HG02885 (cell line): ENCODE measurements around the gene RNASE7.

ENCODE experiments used
- ATAC-seq: cut with Tn5 transposase; IDR thresholded peaks from one replicate; pipeline ENCODE4 v1.9.1; 2021; ENCODE audit warnings: mild to moderate bottlenecking; ENCODE audit not compliant: unreplicated experiment, poor library complexity

RNASE7 gene

DNA sequence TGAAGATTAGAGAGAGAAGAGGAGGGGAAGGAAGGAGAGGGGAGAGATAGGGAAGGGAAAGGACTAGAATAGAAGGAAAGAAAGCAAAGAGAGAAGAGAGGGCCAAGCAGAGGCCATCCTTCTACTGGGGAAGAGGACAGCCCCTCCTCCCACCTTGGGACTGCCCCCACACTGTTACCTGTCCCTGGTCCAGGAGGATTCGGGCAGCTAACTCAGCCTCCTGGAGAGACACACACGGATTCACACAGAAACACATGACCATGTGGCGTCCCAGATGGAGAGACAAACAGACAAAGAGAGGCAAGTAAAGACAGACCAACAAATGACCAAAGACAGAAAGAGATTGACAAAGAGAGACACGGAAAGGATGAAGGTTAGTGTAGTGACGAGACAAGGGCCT is 19.5 kb upstream of the RNASE7 start:
- ATAC-seq, result no peak

DNA sequence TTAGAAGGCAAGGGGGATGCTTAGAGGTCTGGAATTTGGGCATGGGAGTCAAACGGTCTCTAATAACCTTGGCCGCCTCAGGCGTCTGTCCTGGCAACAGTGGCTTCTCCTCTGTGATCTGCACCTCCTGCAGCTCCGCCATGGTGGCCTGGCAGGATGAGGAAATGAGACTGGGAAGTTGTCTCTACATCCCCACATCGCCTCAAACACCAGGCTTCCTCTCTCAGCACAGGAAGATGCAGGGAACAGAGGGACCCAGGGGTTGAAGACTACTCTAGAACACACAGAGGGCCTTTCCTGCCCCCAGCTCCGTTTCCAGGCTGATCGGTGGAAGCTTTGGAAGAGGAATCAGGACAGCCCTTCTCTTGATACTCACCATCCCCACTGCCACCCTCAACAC is 19.0 kb upstream of the RNASE7 start:
- no peak for ATAC-seq

- no peak for ATAC-seq
Measured at GRCh38 chr14:21023817-21024584, 18.2 kb upstream of the RNASE7 start.

- ATAC-seq, result no peak
Measured at GRCh38 chr14:21024585-21025370, 17.4 kb upstream of the RNASE7 start, which contains the start of gene NDRG2. NDRG2 (minus strand) TSS chr14:21025061; CDS start chr14:21023315, 1,746 bp downstream.

GRCh38 chr14:21025371-21026273 is 16.5 kb upstream of the RNASE7 start:
- ATAC-seq, result no peak

DNA sequence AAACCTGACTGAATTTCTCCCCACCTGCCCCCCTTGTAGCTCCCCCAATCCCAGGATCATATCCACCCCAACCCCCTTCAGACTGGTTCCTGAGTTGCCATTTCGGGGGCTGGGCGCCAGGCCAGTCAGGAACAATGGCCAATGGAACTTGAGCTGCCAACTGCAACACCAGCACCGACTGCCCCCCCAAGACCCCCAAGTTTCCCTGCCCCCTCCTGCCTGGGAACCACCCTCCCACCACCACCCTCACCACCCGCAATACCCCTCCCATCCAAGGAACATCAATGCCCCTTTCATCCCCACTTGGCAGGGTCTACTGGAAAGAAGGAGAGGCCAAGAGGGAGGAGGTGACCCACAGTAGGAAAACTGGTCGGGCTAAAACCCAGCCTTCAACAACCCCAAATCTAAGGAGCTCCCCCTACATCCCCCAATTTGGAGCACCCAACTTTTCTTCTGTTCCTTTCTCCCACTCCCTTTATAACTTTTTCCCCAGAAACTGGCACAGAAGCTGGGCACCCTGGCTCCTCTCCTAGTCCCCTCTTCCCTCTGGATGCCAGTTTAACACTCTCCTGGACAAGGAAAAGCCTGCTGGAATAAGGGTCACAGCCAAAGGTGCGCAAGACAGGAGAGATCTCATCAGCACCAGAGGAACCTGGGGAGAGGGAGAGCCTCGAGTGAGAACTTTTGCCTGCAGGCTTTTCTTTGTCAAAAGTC is 15.7 kb upstream of the RNASE7 start:
- no peak for ATAC-seq

DNA sequence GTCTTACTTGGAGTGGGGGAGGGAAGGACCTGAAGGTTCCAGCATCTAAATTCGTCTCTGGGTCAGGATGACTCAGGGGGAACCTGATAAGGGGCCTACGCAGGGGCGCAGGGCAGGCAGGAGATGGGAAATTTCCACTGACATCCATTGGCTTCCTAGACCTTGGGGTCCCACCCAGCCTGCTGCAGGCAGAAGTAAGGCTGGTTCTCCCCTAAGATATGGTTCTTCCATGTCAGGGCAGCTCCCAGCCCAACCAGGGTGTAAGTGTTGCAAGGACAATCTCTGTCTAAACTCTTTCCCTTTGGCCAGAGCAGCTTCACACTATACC is 15.2 kb upstream of the RNASE7 start:
- no peak for ATAC-seq

DNA sequence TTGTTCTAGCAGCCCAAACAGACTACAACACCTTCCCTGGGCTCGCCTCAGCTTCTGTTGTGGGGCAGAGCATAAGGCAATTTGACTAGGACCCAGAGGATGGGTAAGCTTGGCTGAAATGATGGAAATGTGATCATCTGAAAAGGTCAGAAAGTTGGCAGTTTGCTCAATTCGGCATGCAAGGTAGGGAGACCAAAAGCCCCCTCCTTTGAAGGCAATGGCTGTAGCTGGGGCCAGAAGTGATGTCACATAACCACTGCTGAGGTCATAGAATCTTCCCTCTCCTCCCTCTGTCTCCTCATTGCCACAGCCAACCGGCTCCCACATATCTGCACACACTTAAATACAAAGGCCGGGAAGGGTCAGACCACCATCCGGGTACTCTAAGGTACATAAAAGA is 12.2 kb upstream of the RNASE7 start, which contains the start of gene TPPP2:
Gene TPPP2 (plus strand): TSS at position 301 of the 400 bp plus-strand sequence. CDS start 365 bp downstream, outside the sequence.
- no peak for ATAC-seq

DNA sequence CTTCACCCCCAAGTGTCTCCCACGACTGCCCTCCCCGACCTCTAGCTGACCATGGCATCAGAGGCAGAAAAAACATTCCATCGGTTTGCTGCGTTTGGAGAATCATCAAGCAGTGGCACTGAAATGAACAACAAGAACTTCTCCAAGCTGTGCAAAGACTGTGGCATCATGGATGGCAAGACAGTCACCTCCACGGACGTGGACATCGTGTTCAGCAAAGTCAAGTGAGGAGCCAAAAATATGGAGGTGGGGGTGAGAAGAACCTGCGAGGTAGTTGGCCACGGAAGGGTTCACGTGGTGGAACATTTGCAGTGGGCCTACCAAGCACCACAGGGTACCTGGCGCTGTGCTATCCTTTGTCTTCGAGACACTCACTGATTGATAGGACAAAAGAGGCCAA is 11.6 kb upstream of the RNASE7 start:
- no peak for ATAC-seq

DNA sequence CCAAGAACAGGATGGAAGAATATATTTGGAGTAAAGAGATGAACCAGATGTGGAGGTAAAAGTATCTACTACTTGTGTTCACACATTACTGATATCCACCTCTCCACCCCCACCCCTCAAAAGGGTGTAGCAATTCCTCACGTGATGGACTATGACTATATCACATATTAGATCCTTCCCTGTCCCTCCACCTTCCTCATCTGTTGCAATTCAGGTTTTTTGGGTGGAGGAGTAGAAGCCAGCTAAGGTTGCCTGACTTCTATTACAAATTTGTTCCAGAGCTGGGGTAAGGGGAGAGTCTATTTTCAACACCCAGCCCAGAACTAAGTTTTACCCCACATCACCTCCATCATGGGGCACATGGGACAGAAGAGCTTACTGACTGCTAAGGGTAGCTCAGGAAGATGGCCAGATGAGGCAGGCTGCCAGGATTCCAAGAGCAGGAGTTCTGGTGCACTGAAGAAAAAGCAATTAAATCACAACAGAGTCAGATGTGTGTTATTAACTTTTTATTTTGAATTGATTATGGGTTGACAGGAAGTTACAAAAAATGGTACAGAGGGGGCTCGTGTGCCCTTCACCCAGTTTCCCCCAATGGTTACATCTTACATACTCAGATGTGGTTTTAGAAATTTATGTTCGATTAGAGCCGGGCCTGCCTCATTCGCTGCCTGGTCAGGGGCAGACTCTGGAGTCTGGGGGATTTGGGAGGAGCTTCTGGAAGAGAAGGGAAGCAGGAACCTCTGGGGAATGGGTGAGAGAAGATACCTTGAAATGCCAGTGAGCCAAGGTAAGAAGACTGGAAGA is 9.6 kb upstream of the RNASE7 start:
- no peak for ATAC-seq

DNA sequence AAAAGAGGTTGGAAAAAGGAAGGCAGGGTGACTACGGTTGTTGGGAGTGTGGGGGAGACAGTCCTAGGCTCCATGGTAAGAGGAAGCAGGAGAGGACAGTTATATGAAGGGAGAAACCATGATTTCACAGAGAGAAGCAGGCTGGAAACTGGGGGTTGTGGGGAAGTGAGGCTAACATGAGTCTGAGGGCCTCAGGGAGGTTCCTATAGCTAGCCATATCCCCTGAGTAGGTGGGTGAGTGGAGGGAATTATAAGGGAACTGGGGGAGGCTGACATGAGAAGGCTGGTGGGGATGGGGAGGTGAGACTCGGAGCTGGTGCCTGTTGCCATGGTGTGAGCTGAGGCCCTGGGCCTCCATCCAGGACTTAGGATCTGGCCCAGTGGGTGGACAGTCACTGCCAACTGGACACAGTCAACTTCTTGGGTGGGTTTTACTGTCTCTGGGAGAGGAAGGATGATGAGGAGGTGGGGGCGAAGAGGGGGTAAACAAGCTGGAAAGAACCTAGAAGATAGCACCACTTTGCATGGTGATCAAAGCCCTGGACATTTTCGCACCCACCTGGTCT is 8.9 kb upstream of the RNASE7 start:
- ATAC-seq, result no peak

- ATAC-seq, result no peak
Measured at GRCh38 chr14:21034707-21035106, 7.5 kb upstream of the RNASE7 start, which contains the start of gene RNASE13. RNASE13 (minus strand) TSS chr14:21034807; CDS start chr14:21034288, 519 bp downstream.

- no peak for ATAC-seq
Measured at GRCh38 chr14:21036751-21037150, 5.4 kb upstream of the RNASE7 start.

GRCh38 chr14:21037156-21037555 is 5.0 kb upstream of the RNASE7 start:
- no peak for ATAC-seq

DNA sequence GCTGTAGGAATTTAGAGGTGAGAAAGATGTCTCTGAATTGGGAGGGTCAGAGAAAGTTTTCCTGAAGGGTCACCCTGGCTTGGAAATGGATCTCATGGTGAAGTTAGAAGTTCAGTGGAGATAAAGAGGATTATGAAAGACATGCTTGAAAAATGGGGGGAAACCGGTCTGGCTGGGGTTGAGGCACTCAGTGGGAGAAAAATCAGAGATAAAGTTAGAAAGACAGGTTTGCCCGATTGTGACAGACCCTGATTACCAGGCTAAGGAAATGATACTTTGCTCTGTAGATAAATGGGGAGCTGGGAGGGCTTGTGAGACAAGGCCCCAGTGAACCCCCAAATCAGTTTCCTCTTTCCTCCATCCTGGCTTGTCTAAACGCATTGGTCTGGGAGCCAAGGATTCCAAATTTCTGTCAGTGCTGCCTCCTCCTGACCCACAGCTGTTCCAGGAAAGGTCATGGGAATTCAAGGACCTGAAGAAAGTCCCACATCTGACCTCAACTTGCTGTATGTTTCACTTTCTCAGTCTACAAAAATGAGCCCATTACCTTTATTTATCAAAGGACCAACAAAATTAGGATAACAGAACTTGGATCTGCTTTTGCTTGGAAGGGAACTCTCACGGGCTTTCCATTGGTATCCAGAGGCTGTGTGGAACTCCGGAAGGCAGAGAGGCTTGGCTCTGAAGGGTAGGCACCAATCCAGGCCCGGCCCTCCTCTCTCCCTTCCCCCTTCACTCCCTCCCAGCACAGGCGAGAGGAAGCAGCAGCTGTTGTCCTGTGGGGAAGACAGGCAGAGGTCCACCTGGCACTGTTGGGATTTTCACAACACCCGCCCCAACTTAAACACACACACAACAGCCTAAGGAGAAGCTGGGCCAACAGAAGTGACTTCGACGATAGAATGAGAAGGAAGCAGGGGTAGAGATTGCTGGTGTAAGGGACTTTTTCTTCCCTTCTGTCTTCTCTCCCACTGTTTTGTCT is 3.4 kb upstream of the RNASE7 start:
- ATAC-seq, result no peak

DNA sequence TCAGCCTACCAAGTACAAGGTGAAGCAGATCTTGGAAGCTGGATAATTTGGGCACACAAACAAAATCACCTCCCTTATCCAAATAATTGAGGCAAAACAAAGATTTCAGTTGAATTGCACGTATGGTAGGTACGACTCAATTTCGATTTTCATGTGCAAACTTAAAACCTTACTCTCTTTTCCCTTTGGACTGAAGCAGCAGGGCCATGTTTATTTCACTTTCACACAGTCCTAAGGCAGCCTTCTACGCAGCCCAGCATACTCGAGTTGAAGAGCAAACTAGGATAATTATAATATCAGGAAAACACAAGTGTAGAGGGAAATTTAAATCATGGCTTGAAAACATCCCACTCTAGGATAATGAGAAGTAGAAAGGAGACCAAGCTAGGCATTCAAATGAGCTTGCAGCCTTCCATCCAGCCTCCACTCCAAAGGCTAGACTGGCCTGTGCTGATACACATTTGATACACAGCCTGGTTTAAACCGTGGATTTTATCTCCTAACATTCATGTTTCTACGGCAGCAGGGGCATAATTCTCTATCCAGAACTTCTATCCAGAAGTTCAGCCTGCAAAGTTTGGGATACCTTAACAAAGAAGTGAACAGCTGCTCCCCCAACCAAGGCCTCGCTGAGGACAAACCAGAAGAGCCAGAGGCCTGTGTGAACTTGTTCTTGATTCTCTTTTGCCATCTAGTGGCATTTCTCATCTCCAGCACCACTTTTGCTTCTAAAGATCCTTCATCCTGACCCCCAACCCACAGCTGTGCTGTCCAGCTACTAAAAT is 2.4 kb upstream of the RNASE7 start:
- ATAC-seq, result peak; percentile 59

DNA sequence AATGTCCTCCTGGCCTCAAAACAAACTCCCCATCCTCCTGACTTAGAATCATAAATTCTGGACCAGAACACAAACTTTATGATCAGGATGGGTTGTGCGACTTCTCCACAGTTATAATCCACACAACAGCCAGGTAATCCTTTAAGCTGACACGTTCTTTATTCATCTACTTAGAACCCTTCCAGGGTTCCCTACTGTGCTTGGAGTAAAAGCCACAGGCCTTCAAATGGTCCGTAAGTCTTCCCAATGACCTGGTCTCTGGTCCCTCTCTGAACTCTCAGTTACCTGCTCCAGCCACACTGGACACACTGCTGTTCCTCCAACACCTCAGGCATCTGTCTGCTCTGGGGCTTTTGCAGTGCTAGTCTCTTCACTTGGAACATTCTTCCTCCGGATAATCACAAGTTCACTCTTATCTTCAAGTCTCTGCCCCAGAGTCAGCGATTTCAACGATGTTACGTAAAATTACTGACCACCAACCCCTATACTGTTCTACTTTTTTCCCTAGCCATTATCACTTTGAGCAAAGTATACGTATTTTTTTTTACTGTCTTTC is 1.7 kb upstream of the RNASE7 start:
- ATAC-seq, result no peak
